Heart left ventricle (tissue), 13 donors: ENCODE results near the gene RPL5.

ENCODE experiments used
- CTCF ChIP-seq, 12 donors: fragments of 200-600 bp; sonication (generic) in 4 of 12; IDR thresholded peaks; one replicate each; pipeline versions ENCODE4 v1.5.0 to v1.8.0; 2018 to 2022; ENCODE audit warnings: antibody characterized with exemption in 12 of 12, mild to moderate bottlenecking in 5 of 12
- POLR2A ChIP-seq, 2 donors: fragments of 450-650 bp; IDR thresholded peaks; one replicate each; pipeline ENCODE4 v1.6.1; 2017; ENCODE audit warnings: antibody characterized with exemption in 2 of 2, mild to moderate bottlenecking in 2 of 2, moderate library complexity in 2 of 2
- donor health status: ischemic (EF 13 %, LVEDD 7.1; RV severe dilation, severe dysfunction).
- donor health status: DM: no; HTN: yes; CAD: no.
- donor health status: DM: no; HTN: no; CAD: no.
- donor health status: ischemic (EF 25% LVEDD 6.9; RV normal size, moderate dysfunction).
- donor health status: ischemic (EF 25% LVEDD 5.7; RV mildly dilated, moderate dysfunction).
- donor health status: ischemic (EF 35%, LVEDD 5.7; RV mildly dilated, moderate dysfunction).
- donor health status: nonischemic (EF 11% LVEDD 7.7; RV severe dilation, severe dysfunction).
- donor health status: DM: yes; HTN: yes; CAD: no.
- donor health status: PGD.
- donor health status: ischemic (EF 29% LVEDD 5.4; RV normal size, mild dysfunction).
- donor health status: nonischemic (EF 23%, LVEDD 6.1; RV moderate dilation, normal function).

GRCh38 chr1:92857817-92858216 lies 26.0 kb downstream of the RPL5 start:
- TF ChIP-seq CTCF (IDR thresholded peaks at IDR 0.05) (no peak), POLR2A (IDR thresholded peaks at IDR 0.05) (no peak)
